ENCODE results near the gene MISP. TPM values are rescaled to one million over a fixed set of nuclear protein-coding genes. Genes with fewer than 3 reads are reported as not detected.

MISP gene
- total and polyA plus RNA-seq, 2 of the 8 experiments (the other 6 are each of a cell fraction or from before 2014, with no cell fraction given), result 0.43 to 0.45 TPM

DNA sequence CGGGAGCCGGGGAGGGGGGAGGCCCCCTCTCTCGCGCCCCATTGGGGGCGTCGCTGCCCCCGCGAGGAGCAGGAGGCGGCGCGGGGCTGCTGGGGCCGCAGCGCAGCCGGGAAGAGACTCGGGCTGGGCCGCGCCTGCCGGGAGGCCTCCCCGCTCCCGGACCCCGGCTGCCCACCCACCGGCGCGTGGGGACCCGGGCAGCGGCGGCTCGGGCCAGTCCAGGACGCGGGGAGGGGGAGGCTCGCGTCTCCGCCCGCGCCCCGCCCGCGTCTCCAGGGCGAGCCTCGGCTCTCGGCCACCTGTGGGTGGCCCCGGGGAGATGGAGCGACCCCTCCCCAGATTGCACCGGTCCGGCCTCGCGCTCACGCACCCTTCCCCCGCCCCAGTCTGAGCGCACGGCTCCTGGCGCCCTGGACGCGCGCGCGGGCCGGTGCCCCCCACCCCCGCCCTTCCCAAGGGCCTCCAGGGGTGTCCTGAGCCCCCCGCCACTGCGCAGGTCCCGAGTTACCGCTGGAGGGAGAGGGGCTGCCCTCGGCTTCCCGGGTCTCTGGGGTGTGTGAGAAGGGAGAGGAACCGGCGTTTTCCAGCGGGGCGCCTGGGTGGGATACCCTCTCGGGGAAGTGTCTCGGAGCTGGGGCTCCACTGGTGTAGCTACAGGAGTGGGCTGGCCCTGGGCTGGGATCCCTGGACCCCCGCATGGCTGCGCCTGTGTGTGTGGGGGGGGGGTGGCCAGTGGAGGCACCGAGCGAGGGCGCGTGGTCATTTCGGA lies 41.5 kb upstream of the MISP start:
- Histone ChIP-seq H4K20me1 (replicated peaks in 1 of 2; ENCODE audit: control insufficient read depth in 1 of 2, insufficient read depth in 2 of 2, low read length in 2 of 2) (peaks cover 0 to 3% of the 10 kb centered on the region in 2 experiments), H3K18ac (ENCODE audit: extremely low read depth, low read length) (peak overlapping the region; percentile 48), H3K23ac (ENCODE audit: insufficient read length) (no peak overlapping the region), H2BK15ac (ENCODE audit: low read length) (no peak overlapping the region), H4K91ac (replicated peaks; ENCODE audit: insufficient read length, low read length) (no peak overlapping the region), H2BK5ac (ENCODE audit: low read depth, low read length) (no peak overlapping the region), H2BK120ac (replicated peaks; ENCODE audit: low read depth, low read length) (no peak overlapping the region), H3K27ac (ENCODE audit: low read depth, low read length) (no peak overlapping the region), H3K9me3 (ENCODE audit: insufficient read depth in 2 of 2, low read depth in 1 of 2, low read length in 1 of 2) (no peaks in the 10 kb centered on the region), H3K4me1 (replicated peaks in 1 of 4; ENCODE audit: control insufficient read depth in 3 of 4, insufficient read depth in 4 of 4, low read length in 3 of 4) (peaks cover 1 to 11% (median 6%) of the 10 kb centered on the region in 4 experiments), H3K27me3 (replicated peaks in 1 of 4; ENCODE audit: control insufficient read depth in 3 of 4, extremely low read depth in 1 of 4, insufficient read depth in 3 of 4, low read length in 3 of 4) (no peaks in the 10 kb centered on the region), H3K14ac (ENCODE audit: insufficient read length) (no peak overlapping the region), H3K79me2 (ENCODE audit: control insufficient read depth in 1 of 2, insufficient read depth in 2 of 2, low read length in 2 of 2) (no peaks in the 10 kb centered on the region), H3K4me2 (ENCODE audit: insufficient read depth in 1 of 2, low read depth in 2 of 2, low read length in 2 of 2) (peak overlapping the region; percentile 50 to 70), H4K8ac (ENCODE audit: extremely low read depth, insufficient read depth, low read length) (peak overlapping the region; percentile 35), H2AK5ac (ENCODE audit: low read depth, low read length) (no peak overlapping the region), H3K79me1 (ENCODE audit: low read depth, low read length) (no peaks in the 10 kb centered on the region), H2BK12ac (ENCODE audit: low read depth, low read length) (no peak overlapping the region), H3K4ac (replicated peaks; ENCODE audit: insufficient read length, low read depth, low read length) (no peak overlapping the region), H3K23me2 (ENCODE audit: low read depth, low read length) (peaks cover 3% of the 10 kb centered on the region; the same call in 1 of the 2 replicates), H3K56ac (replicated peaks; ENCODE audit: insufficient read length, low read depth, low read length) (peak overlapping the region; percentile 30), H2BK20ac (ENCODE audit: low read length) (no peak overlapping the region), H3K4me3 (ENCODE audit: extremely low read depth in 1 of 4, insufficient read depth in 2 of 4, low read depth in 3 of 4, low read length in 4 of 4) (peak overlapping the region; percentile 52 to 77 (median 54)), H4K5ac (ENCODE audit: insufficient read length, low read depth, low read length) (no peak overlapping the region), H3K36me3 (ENCODE audit: control insufficient read depth in 2 of 4, insufficient read depth in 4 of 4, low read length in 3 of 4) (no peaks in the 10 kb centered on the region), H3K9ac (replicated peaks in 1 of 4; ENCODE audit: extremely low read depth in 1 of 4, low read depth in 3 of 4, low read length in 3 of 4) (peak overlapping the region in 1 of 4 experiments; percentile 63; a peak in 3 of 7 replicates), H2AFZ (ENCODE audit: low read length) (no peak overlapping the region)
- 14% methylated on average over 26 of the region's 78 CpGs; no CpG with 5 or more reads in 1 of the 2 experiments for WGBS, 2 experiments (ENCODE audit: extremely low coverage in 1 of 2, insufficient coverage in 1 of 2, insufficient read length in 1 of 2, insufficient replicate concordance in 2 of 2, low coverage in 1 of 2, low lambda C conversion rate in 2 of 2, missing lambda C conversion rate in 1 of 2)
- CTCF ChIA-PET (ENCODE audit: partially characterized antibody), result interaction anchor here (1.0 to 1.8 kb wide), 2 partner anchors 13 to 32 kb away, joined by 3 to 7 read pairs; no protein-coding TSS in a partner anchor
- POLR2A ChIA-PET (ENCODE audit: partially characterized antibody), result interaction anchor here (1.0 to 2.1 kb wide), 2 partner anchors 9 to 30 kb away, joined by 3 to 5 read pairs; no protein-coding TSS in a partner anchor
- DNase-seq (ENCODE audit: low read depth in 1 of 2, low spot score in 2 of 2) (peak in 1 of 2 experiments; percentile 57), FAIRE-seq (no peak)
- no peak for TF ChIP-seq CREB1 (IDR thresholded peaks at IDR 0.05)
- no peak for TF ChIP-seq SP1 (IDR thresholded peaks at IDR 0.05; ENCODE audit: low read depth, low read length)
- TF ChIP-seq, protein P1, sequence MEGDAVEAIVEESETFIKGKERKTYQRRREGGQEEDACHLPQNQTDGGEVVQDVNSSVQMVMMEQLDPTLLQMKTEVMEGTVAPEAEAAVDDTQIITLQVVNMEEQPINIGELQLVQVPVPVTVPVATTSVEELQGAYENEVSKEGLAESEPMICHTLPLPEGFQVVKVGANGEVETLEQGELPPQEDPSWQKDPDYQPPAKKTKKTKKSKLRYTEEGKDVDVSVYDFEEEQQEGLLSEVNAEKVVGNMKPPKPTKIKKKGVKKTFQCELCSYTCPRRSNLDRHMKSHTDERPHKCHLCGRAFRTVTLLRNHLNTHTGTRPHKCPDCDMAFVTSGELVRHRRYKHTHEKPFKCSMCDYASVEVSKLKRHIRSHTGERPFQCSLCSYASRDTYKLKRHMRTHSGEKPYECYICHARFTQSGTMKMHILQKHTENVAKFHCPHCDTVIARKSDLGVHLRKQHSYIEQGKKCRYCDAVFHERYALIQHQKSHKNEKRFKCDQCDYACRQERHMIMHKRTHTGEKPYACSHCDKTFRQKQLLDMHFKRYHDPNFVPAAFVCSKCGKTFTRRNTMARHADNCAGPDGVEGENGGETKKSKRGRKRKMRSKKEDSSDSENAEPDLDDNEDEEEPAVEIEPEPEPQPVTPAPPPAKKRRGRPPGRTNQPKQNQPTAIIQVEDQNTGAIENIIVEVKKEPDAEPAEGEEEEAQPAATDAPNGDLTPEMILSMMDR (IDR thresholded peaks at IDR 0.05; ENCODE audit: control extremely low read depth in 1 of 3, insufficient read depth in 1 of 3, low read depth in 1 of 3, low read length in 3 of 3), result no peak
- no peak for TF ChIP-seq JUND (IDR thresholded peaks at IDR 0.05; ENCODE audit: low read length)
- TF ChIP-seq BACH1 (IDR thresholded peaks at IDR 0.05; ENCODE audit: low read length), result no peak
- no peak for TF ChIP-seq SAP30 (IDR thresholded peaks at IDR 0.05; ENCODE audit: insufficient read depth, insufficient replicate concordance, low read length)
- TF ChIP-seq BCL11A (IDR thresholded peaks at IDR 0.05; ENCODE audit: low read depth in 2 of 2, low read length in 2 of 2), result no peak
- TF ChIP-seq GABPA (IDR thresholded peaks at IDR 0.05; ENCODE audit: borderline replicate concordance, insufficient read depth, low read length), result 0 out of 2 replicates have a peak, but pooled peaks have one; percentile 13
- TF ChIP-seq KDM4A (IDR thresholded peaks at IDR 0.05; ENCODE audit: low read depth, low read length, severe bottlenecking), result peak; percentile 75
